Left renal cortex interstitium (tissue), 4 donors: ENCODE results near the gene MRPL24. TPM values are rescaled to one million over a fixed set of nuclear protein-coding genes. Genes with fewer than 3 reads are reported as not detected.
"Not testable (repeated sequence)": the region's sequence is repeated elsewhere in the genome, so short reads cannot be mapped to it uniquely, and the experiment has no call there.

Source experiments
- DNase-seq, 4 donors: peaks; one replicate each; pipeline ENCODE4 v3.0.0-alpha.2; 2013; ENCODE audit warnings: low read depth in 4 of 4, low spot score in 2 of 4, missing footprints in 1 of 4
- polyA plus RNA-seq, 4 donors: library from polyadenylated mRNA; unstranded; fragments of 120-200 nt; gene quantifications; one replicate each; pipeline ENCODE4 v1.2.1, GENCODE V29; 2013; ENCODE audit not compliant: insufficient read length in 4 of 4

MRPL24 gene
- 10 to 100 TPM; 68.6 to 77.1 (median 70.2) TPM for polyA plus RNA-seq

- DNase-seq, result peak in 3 of 4 donors; percentile 97 to 100 (median 98)
These were observed at the start of gene MRPL24 for GRCh38 chr1:156740741-156741480. Gene MRPL24, minus strand, starts transcription at chr1:156741088. Its CDS starts 2,384 bp downstream, at chr1:156738704.

GRCh38 chr1:156789621-156790318 is 48.9 kb upstream of the MRPL24 start:
- DNase-seq, result no peak

- no peak for DNase-seq
These were observed 47.2 kb upstream of the MRPL24 start for GRCh38 chr1:156788136-156788535.

- DNase-seq, result no peak
These were observed 45.8 kb upstream of the MRPL24 start for GRCh38 chr1:156786640-156787039.

GRCh38 chr1:156785458-156785857 is 44.6 kb upstream of the MRPL24 start:
- DNase-seq, result no peak

GRCh38 chr1:156781585-156782186 is 40.8 kb upstream of the MRPL24 start:
- DNase-seq, result no peak

GRCh38 chr1:156777573-156777972 is 36.7 kb upstream of the MRPL24 start:
- DNase-seq, result no peak

- DNase-seq, result no peak
These were observed 36.1 kb upstream of the MRPL24 start for GRCh38 chr1:156776942-156777341.

- DNase-seq, result no peak
These were observed 34.9 kb upstream of the MRPL24 start for GRCh38 chr1:156775799-156776198.

- no peak for DNase-seq
These were observed 32.7 kb upstream of the MRPL24 start for GRCh38 chr1:156773607-156774006.

- DNase-seq, result no peak
These were observed 32.0 kb upstream of the MRPL24 start for GRCh38 chr1:156772728-156773497.

GRCh38 chr1:156772222-156772621 is 31.3 kb upstream of the MRPL24 start:
- no peak for DNase-seq

- no peak for DNase-seq
These were observed 27.9 kb upstream of the MRPL24 start for GRCh38 chr1:156768610-156769295.

- no peak for DNase-seq
These were observed 27.2 kb upstream of the MRPL24 start for GRCh38 chr1:156767879-156768604.

- peak; percentile 98 to 99 (median 98) for DNase-seq
These were observed 26.4 kb upstream of the MRPL24 start, which contains the start of gene PRCC for GRCh38 chr1:156767101-156767878. Gene PRCC, plus strand, starts transcription at chr1:156767535. Its CDS starts 237 bp downstream, at chr1:156767772.

- no peak for DNase-seq
These were observed 25.6 kb upstream of the MRPL24 start for GRCh38 chr1:156766298-156767100.

GRCh38 chr1:156765666-156766065 is 24.8 kb upstream of the MRPL24 start:
- DNase-seq, result no peak

GRCh38 chr1:156765136-156765535 is 24.2 kb upstream of the MRPL24 start:
- DNase-seq, result not testable (repeated sequence)
